HCT116 (cell line): Measurements from ENCODE around the gene ARHGAP9. TPM values are rescaled to one million over a fixed set of nuclear protein-coding genes. Genes with fewer than 3 reads are reported as not detected.

ENCODE experiments used
- ATAC-seq: fragments of 200-7000 bp; cut with Tn5 transposase; 2 replicates; pipeline ENCODE4 v1.9.1; 2020; ENCODE audit warnings: mild to moderate bottlenecking, moderate library complexity
- BruUV-seq: library from RNA; stranded (reverse); fragments of 400-500 nt; replicated peaks from 2 replicates; lab custom pipeline; 2021; lab: Mats Ljungman, UMichigan
- CTCF ChIA-PET: fragments of 300-600 bp; sonication (Branson Sonifier 250); formaldehyde crosslinking; loops from one replicate; lab custom pipeline; 2021; ENCODE audit warnings: antibody characterized with exemption; lab: Charles Lee
- POLR2A ChIA-PET: fragments of 300-600, 350-600 bp; sonication (Branson Sonifier 250); formaldehyde crosslinking; loops from one replicate; lab custom pipeline; 2021; ENCODE audit warnings: antibody characterized with exemption; lab: Charles Lee
- RAD21 ChIA-PET, 2 experiments: fragments of 300-600 bp; sonication (Branson Sonifier 250); formaldehyde crosslinking; loops; one replicate each; lab custom pipeline; 2023; ENCODE audit warnings: low total read pairs in 2 of 2; ENCODE audit not compliant: uncharacterized antibody in 2 of 2, unreplicated experiment in 2 of 2, low non-redundant PET in 1 of 2; lab: Charles Lee
- DNase-seq: peaks from one replicate; pipeline ENCODE4 v3.0.0-alpha.2; 2010; ENCODE audit warnings: low read depth, low spot score
- H2AFZ ChIP-seq: fragments of 200-600 bp; shearing (Covaris generic), sonication (generic); 2 replicates; pipeline ENCODE4 v1.6.1; 2017; ENCODE audit warnings: low read depth, mixed run types, mixed read lengths, antibody characterized with exemption, low read length; ENCODE audit not compliant: poor library complexity, severe bottlenecking
- H3K27ac ChIP-seq: 2 replicates; pipeline ENCODE4 v1.5.1; 2012; ENCODE audit warnings: low read depth, low read length
- H3K27me3 ChIP-seq: fragments of 200-600 bp; sonication (generic); 2 replicates; pipeline ENCODE4 v1.6.1; 2016; ENCODE audit warnings: mixed run types, low read length, mixed read lengths; ENCODE audit not compliant: insufficient read depth
- H3K36me3 ChIP-seq, 2 experiments: fragments of 200-500 bp in 1 of 2; fragments of 200-600 bp in 1 of 2; sonication (Bioruptor generic) in 1 of 2; sonication (generic) in 1 of 2; 2 replicates each; pipeline versions ENCODE4 v1.5.1 to v1.6.1; 2014 to 2016; ENCODE audit warnings: low read length in 2 of 2, inconsistent platforms in 1 of 2, mixed read lengths in 1 of 2, mixed run types in 1 of 2; ENCODE audit not compliant: insufficient read depth in 2 of 2, control insufficient read depth in 1 of 2
- H3K4me1 ChIP-seq, 2 experiments: fragments of 200-600 bp in 1 of 2; sonication (generic) in 1 of 2; 2 replicates each; pipeline versions ENCODE4 v1.5.1 to v1.6.1; 2012 to 2017; ENCODE audit warnings: low read length in 2 of 2, inconsistent platforms in 1 of 2, mild to moderate bottlenecking in 1 of 2, mixed read lengths in 1 of 2, mixed run types in 1 of 2, moderate library complexity in 1 of 2; ENCODE audit not compliant: insufficient read depth in 2 of 2, control insufficient read depth in 1 of 2
- H3K4me2 ChIP-seq: fragments of 200-600 bp; sonication (generic); 2 replicates; pipeline ENCODE4 v1.6.1; 2017; ENCODE audit warnings: mixed run types, low read length, mixed read lengths
- H3K4me3 ChIP-seq, 2 experiments: fragments of 200-600 bp in 1 of 2; sonication (generic) in 1 of 2; replicated peaks in 1 of 2; 2 replicates each; pipeline ENCODE4 v1.5.1; 2011 to 2016; ENCODE audit warnings: low read length in 2 of 2, control low read depth in 1 of 2, low read depth in 1 of 2, mild to moderate bottlenecking in 1 of 2, mixed read lengths in 1 of 2, mixed run types in 1 of 2
- H3K79me2 ChIP-seq: fragments of 200-600 bp; sonication (generic); 2 replicates; pipeline ENCODE4 v1.6.1; 2017; ENCODE audit warnings: mild to moderate bottlenecking, mixed run types, low read length, moderate library complexity, mixed read lengths; ENCODE audit not compliant: insufficient read depth
- H3K9ac ChIP-seq: fragments of 200-600 bp; sonication (generic); 2 replicates; pipeline ENCODE4 v1.6.1; 2016; ENCODE audit warnings: low read length, mixed read lengths
- H3K9me2 ChIP-seq: fragments of 200-600 bp; sonication (generic), shearing (Covaris generic); 2 replicates; pipeline ENCODE4 v1.6.1; 2017; ENCODE audit warnings: mixed run types, mild to moderate bottlenecking, moderate library complexity; ENCODE audit not compliant: insufficient read depth
- H3K9me3 ChIP-seq, 2 experiments: fragments of 200-500 bp in 1 of 2; fragments of 200-600 bp in 1 of 2; sonication (Bioruptor generic) in 1 of 2; sonication (generic) in 1 of 2; 2 replicates each; pipeline ENCODE4 v1.6.1; 2014 to 2017; ENCODE audit warnings: low read length in 2 of 2, mixed read lengths in 2 of 2, inconsistent platforms in 1 of 2, low read depth in 1 of 2, mild to moderate bottlenecking in 1 of 2, mixed run types in 1 of 2, moderate library complexity in 1 of 2; ENCODE audit not compliant: control insufficient read depth in 1 of 2, insufficient read depth in 1 of 2
- H4K20me1 ChIP-seq: fragments of 200-600 bp; sonication (generic), shearing (Covaris generic); 2 replicates; pipeline ENCODE4 v1.6.1; 2017; ENCODE audit warnings: mixed run types, mild to moderate bottlenecking, moderate library complexity; ENCODE audit not compliant: insufficient read depth
- CEBPB ChIP-seq: IDR thresholded peaks from 2 replicates; pipeline ENCODE4 v1.6.1; 2012; ENCODE audit warnings: low read depth
- JUND ChIP-seq: IDR thresholded peaks from 2 replicates; pipeline ENCODE4 v1.6.1; 2012
- RAD21 ChIP-seq: IDR thresholded peaks from 2 replicates; pipeline ENCODE4 v1.6.1; 2012; ENCODE audit warnings: low read depth, mild to moderate bottlenecking
- SIN3A ChIP-seq: IDR thresholded peaks from 2 replicates; pipeline ENCODE4 v1.6.1; 2012; ENCODE audit warnings: low read depth
- SP1 ChIP-seq: IDR thresholded peaks from 2 replicates; pipeline ENCODE4 v1.6.1; 2012; ENCODE audit warnings: low read depth
- SRF ChIP-seq: IDR thresholded peaks from 2 replicates; pipeline ENCODE4 v1.6.1; 2012; ENCODE audit warnings: low read depth
- TCF7L2 ChIP-seq: IDR thresholded peaks from 2 replicates; pipeline ENCODE4 v1.7.0; 2011; ENCODE audit warnings: borderline replicate concordance, inconsistent platforms; ENCODE audit not compliant: insufficient read depth, insufficient read length; ENCODE audit errors: extremely low read depth
- intact Hi-C: fragments of 100-400 bp; cut with micrococcal nuclease; formaldehyde crosslinking; loops from 2 replicates; pipeline ENCODE4 v1.10.0; 2022
- total RNA-seq: library from RNA; stranded (reverse); gene quantifications from one replicate; pipeline ENCODE4 v1.2.1, GENCODE V29; 2021; ENCODE audit not compliant: unreplicated experiment
- TF ChIP-seq, protein P1 (sequence below): IDR thresholded peaks from 2 replicates; pipeline ENCODE4 v1.6.1; 2011; ENCODE audit warnings: mild to moderate bottlenecking, low read length, moderate library complexity; ENCODE audit not compliant: insufficient replicate concordance; ENCODE audit errors: extremely low read depth
- TF ChIP-seq, protein P2 (sequence below): IDR thresholded peaks from 2 replicates; pipeline ENCODE4 v1.6.1; 2012; ENCODE audit warnings: low read depth

Gene ARHGAP9
- total RNA-seq, 1 experiment from 2014 or later: 0.84 TPM

DNA sequence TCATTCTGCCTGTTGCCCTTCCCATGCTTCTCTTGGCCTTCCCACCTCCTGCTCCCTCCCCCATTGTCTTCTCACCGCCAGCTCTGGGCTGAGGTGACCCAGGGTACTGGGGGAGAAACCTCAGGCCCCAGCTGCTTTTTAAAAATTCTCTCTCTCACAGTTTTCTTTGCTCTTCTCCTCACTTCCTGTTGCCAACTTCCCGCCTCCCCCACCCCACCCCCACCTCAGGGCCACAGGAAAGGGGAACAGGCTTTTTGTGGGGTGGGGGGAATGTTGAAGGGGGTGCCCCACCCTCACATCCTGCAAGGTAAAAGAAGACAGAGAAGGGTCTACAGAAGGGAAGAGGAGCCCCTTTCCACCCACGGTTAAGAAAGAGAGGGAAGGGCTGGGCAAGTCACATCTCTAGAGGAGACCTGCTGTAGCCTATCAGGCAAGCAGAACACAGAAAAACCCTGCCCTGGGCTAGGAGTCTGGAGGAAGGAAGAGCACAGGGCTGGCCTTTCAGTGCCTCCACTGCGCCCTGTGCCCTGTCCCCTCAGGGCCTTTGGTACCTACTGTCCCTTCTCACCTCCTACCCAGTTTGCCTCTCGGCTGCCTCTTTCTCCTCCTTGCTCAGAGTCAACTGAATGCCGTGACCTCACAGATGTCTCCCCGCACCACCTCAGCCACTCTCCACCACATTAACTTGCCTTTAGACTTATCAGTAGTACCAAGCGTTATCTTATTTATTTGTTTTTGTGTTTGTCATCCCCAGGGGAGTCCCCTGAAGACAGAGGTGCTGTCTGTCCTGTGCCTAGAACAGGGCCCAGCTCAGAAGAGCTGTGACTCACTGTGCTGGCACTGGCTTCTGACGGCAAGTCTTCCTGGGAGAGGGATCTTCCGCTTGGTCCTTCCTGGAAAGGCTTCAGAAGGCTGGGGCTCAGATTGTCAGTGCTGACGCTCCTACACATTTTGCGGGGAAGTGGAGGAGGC lies 1.7 kb downstream of the ARHGAP9 start:
- Histone ChIP-seq H3K9me3 (no peaks in the 10 kb centered on the region), H4K20me1 (no peaks in the 10 kb centered on the region), H3K27me3 (peaks cover 19% of the 10 kb centered on the region), H3K27ac (no peak overlapping the region), H2AFZ (no peak overlapping the region), H3K9ac (no peak overlapping the region), H3K4me2 (no peak overlapping the region; the same call in 1 of the 2 replicates), H3K79me2 (no peaks in the 10 kb centered on the region), H3K4me1 (peaks cover 0 to 16% of the 10 kb centered on the region in 2 experiments; a peak in 2 of 4 replicates), H3K4me3 (no peak overlapping the region), H3K36me3 (no peaks in the 10 kb centered on the region), H3K9me2 (no peaks in the 10 kb centered on the region)
- RAD21 ChIA-PET: no interaction called here
- CTCF ChIA-PET: interaction anchor here (1.1 kb wide), 2 partner anchors 19 to 23 kb away, joined by 3 read pairs; partner anchors contain the start of genes GLI1 and INHBE
- BruUV-seq: no TSS peak
- TF ChIP-seq, protein P1, sequence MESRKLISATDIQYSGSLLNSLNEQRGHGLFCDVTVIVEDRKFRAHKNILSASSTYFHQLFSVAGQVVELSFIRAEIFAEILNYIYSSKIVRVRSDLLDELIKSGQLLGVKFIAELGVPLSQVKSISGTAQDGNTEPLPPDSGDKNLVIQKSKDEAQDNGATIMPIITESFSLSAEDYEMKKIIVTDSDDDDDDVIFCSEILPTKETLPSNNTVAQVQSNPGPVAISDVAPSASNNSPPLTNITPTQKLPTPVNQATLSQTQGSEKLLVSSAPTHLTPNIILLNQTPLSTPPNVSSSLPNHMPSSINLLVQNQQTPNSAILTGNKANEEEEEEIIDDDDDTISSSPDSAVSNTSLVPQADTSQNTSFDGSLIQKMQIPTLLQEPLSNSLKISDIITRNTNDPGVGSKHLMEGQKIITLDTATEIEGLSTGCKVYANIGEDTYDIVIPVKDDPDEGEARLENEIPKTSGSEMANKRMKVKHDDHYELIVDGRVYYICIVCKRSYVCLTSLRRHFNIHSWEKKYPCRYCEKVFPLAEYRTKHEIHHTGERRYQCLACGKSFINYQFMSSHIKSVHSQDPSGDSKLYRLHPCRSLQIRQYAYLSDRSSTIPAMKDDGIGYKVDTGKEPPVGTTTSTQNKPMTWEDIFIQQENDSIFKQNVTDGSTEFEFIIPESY: no peak
- TF ChIP-seq SIN3A (no peak), CEBPB (no peak), RAD21 (no peak), SP1 (no peak), JUND (no peak), SRF (no peak), TCF7L2 (no peak)
- TF ChIP-seq, protein P2, sequence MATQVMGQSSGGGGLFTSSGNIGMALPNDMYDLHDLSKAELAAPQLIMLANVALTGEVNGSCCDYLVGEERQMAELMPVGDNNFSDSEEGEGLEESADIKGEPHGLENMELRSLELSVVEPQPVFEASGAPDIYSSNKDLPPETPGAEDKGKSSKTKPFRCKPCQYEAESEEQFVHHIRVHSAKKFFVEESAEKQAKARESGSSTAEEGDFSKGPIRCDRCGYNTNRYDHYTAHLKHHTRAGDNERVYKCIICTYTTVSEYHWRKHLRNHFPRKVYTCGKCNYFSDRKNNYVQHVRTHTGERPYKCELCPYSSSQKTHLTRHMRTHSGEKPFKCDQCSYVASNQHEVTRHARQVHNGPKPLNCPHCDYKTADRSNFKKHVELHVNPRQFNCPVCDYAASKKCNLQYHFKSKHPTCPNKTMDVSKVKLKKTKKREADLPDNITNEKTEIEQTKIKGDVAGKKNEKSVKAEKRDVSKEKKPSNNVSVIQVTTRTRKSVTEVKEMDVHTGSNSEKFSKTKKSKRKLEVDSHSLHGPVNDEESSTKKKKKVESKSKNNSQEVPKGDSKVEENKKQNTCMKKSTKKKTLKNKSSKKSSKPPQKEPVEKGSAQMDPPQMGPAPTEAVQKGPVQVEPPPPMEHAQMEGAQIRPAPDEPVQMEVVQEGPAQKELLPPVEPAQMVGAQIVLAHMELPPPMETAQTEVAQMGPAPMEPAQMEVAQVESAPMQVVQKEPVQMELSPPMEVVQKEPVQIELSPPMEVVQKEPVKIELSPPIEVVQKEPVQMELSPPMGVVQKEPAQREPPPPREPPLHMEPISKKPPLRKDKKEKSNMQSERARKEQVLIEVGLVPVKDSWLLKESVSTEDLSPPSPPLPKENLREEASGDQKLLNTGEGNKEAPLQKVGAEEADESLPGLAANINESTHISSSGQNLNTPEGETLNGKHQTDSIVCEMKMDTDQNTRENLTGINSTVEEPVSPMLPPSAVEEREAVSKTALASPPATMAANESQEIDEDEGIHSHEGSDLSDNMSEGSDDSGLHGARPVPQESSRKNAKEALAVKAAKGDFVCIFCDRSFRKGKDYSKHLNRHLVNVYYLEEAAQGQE: no peak
- TF ChIP-seq, all 23 proteins: peak for 0
- ATAC-seq (no peak), DNase-seq (no peak)
- intact Hi-C loops: no loop called here
- POLR2A ChIA-PET: no interaction called here
